Measurements from ENCODE around the gene HIP1. TPM values are rescaled to one million over a fixed set of nuclear protein-coding genes. Genes with fewer than 3 reads are reported as not detected.

HIP1 gene
- total and polyA plus RNA-seq, 9 of the 15 experiments (the other 6 are each of a cell fraction or from before 2014, with no cell fraction given), result 2.4 to 13.7 (median 9.5) TPM

DNA sequence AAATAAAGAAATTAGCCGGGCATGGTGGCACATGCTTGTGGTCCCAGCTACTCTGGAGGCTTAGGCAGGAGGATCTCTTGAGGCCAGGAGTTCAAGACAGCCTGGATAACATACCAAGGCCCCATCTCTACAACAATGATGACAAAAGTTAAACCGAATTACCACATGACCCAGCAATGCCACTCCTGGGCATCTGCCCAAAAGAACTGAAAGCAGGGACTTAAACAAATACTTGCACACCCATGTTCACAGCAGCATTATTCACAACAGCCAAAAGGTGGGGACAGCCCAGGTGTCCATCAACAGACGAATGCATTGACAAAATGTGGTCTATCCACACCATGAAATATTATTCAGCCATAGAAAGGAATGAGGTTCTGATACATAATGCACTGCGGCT, 83.9 kb downstream of the HIP1 start:
- no peaks in the 10 kb centered on the region for H4K20me1 ChIP-seq (replicated peaks; ENCODE audit: control insufficient read depth, insufficient read depth, low read length)
- ChIA-PET POLR2A (no interaction called here), CTCF (ENCODE audit: low intra/inter-chr PET ratio) (no interaction called here)
- H3K36me3 ChIP-seq (ENCODE audit: control insufficient read depth, insufficient read depth, low read length), result no peaks in the 10 kb centered on the region
- ATAC-seq, result no peak
- no TSS peak for BruUV-seq (replicated peaks)
- H3K4me1 ChIP-seq (replicated peaks in 1 of 2; ENCODE audit: control insufficient read depth in 2 of 2, insufficient read depth in 2 of 2, low read length in 2 of 2), result peaks cover 0 to 15% of the 10 kb centered on the region in 2 experiments; a peak in 3 of 5 replicates
- H3K27ac ChIP-seq (ENCODE audit: extremely low read depth, low read depth, low read length), result no peak overlapping the region
- DNase-seq (ENCODE audit: extremely low read depth in 1 of 4, low spot score in 3 of 4), result no peak
- H3K9me1 ChIP-seq (ENCODE audit: control insufficient read depth, insufficient read depth, low read length), result no peaks in the 10 kb centered on the region
- 65% methylated on average over 4 of the region's 4 CpGs for WGBS (ENCODE audit: insufficient coverage, low coverage, missing lambda C conversion rate)
- no peaks in the 10 kb centered on the region for H3K9me3 ChIP-seq (replicated peaks; ENCODE audit: control insufficient read depth, insufficient read depth, low read depth, low read length)
- in situ Hi-C loops (cut with MboI) (no loop called here), intact Hi-C loops (cut with micrococcal nuclease) (no loop called here)
- no peak overlapping the region for H3K4me2 ChIP-seq (ENCODE audit: insufficient read depth, low read length)
- no peaks in the 10 kb centered on the region for H3K79me2 ChIP-seq (ENCODE audit: control insufficient read depth, insufficient read depth, low read length)
- no peak for TF ChIP-seq ZFP91 (CRISPR knock-in tag; IDR thresholded peaks at IDR 0.05)
- TF ChIP-seq, protein P1, sequence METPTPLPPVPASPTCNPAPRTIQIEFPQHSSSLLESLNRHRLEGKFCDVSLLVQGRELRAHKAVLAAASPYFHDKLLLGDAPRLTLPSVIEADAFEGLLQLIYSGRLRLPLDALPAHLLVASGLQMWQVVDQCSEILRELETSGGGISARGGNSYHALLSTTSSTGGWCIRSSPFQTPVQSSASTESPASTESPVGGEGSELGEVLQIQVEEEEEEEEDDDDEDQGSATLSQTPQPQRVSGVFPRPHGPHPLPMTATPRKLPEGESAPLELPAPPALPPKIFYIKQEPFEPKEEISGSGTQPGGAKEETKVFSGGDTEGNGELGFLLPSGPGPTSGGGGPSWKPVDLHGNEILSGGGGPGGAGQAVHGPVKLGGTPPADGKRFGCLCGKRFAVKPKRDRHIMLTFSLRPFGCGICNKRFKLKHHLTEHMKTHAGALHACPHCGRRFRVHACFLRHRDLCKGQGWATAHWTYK (CRISPR knock-in tag; IDR thresholded peaks at IDR 0.05), result no peak
- no peak for TF ChIP-seq ZNF668 (CRISPR knock-in tag; IDR thresholded peaks at IDR 0.05)
- TF ChIP-seq, protein P2, sequence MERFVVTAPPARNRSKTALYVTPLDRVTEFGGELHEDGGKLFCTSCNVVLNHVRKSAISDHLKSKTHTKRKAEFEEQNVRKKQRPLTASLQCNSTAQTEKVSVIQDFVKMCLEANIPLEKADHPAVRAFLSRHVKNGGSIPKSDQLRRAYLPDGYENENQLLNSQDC (CRISPR knock-in tag; IDR thresholded peaks at IDR 0.05), result no peak
- H3K9ac ChIP-seq (ENCODE audit: insufficient read depth in 1 of 2, low read depth in 2 of 2, low read length in 2 of 2), result no peak overlapping the region
- no peak overlapping the region for H2AFZ ChIP-seq (ENCODE audit: low read depth, low read length)
- no peak for FAIRE-seq
- H3K27me3 ChIP-seq (ENCODE audit: control insufficient read depth in 2 of 2, insufficient read depth in 2 of 2, low read length in 2 of 2), result no peaks in the 10 kb centered on the region
- H3K4me3 ChIP-seq, result no peak overlapping the region
